NK-92 treated with Interleukin-12 subunit alpha and Interleukin-12 subunit beta, amount 100 ng/mL, for 24 hours (cell line): ENCODE results near the gene UIMC1.
"Not testable (repeated sequence)": the region's sequence is repeated elsewhere in the genome, so short reads cannot be mapped to it uniquely, and the experiment has no call there.

Source experiments
- DNase-seq: peaks from one replicate; lab custom pipeline; 2025; lab: John Stamatoyannopoulos, UW

UIMC1 gene

DNA sequence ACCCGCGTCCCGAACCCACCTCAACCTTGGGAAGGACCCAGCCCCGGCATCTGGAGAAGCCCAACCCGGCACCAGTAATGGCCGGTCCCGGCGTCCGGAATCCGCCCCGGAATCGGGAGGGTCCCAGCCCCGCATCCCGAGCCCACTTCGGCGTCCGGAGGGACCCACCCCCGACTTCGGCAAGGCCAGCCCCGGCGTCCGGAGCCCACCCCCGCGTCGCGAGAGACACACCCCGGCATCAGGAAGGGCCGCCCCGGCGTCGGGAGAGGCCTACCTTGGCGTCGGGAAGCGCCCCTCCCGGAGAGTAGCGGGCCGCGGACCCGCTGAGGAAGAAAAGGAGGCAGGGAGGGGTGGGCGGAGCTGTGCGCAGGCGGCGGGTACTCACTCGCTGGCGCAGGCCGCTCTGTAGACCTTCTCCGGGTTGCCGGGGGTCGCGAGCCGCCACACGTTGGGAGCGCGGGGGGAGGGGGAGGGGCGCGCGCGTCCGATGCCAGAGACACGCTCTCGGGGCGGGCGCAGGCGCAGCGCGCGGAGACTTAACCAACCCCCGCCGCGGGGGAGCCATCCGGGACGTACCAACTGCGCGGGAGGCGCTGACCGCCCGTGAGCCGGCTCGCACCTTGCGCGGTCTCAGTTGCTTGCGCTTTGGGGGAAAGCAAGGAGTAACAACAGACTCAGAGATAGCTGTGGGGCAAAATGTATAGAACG lies at the start of gene UIMC1:
Gene UIMC1 (minus strand): TSS at position 515 of the 708 bp plus-strand sequence. CDS start 24,164 bp downstream, outside the sequence.
- DNase-seq: peak; percentile 82

DNA sequence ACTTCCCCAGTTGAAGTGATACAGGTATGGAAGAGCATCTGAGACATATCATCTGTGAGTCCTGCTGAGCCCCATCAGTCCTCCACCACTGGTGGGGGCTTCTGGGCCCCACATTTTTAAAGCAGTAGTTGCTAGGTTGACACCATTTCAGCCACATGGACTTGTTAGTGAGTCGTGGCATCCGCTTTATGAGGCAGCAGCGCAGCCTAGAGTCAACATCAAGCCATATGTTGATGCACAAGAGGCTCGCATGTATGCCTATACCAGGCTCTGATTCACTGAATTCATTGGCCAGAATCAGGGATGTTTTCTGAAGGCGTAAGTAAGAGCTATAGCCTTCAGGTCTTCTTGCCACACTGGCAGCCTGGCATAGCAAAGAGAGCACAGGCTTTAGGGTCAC lies 42.7 kb upstream of the UIMC1 start:
- DNase-seq: no peak

DNA sequence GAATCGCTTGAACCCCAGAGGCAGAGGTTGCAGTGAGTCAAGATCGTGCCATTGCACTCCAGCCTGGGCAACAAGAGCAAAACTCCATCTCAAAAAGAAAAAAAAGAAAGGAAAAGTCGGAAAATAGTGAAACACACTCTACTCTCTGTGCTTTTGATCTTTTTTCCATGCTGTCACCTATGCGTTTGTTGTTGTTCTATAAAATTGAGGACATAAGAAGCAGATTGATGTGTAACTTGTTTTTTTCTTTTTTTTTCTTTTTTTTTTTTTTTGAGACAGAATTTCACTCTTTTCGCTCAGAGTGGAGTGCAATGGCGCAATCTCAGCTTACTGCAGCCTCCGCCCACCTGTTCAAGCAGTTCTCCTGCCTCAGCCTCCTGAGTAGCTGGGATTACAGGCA lies 42.0 kb upstream of the UIMC1 start:
- not testable (repeated sequence) for DNase-seq

DNA sequence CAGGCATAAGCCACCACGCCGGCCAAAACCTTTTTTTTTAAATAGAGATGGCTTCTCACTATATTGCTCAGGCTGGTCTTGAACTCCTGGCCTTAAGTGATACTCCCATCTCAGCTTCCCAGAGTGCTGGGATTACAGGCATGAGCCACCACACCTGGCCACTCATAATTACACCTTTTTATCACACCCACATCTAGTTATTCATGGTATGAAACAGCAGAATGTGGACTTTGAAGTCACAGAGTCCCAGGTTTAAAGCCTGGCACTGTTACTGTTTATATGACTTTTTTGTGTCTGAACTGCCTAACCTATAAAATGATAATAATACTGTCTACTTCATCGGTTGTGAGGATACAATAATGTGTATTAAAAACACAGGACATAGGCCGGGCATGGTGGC lies 39.1 kb upstream of the UIMC1 start:
- no peak for DNase-seq

DNA sequence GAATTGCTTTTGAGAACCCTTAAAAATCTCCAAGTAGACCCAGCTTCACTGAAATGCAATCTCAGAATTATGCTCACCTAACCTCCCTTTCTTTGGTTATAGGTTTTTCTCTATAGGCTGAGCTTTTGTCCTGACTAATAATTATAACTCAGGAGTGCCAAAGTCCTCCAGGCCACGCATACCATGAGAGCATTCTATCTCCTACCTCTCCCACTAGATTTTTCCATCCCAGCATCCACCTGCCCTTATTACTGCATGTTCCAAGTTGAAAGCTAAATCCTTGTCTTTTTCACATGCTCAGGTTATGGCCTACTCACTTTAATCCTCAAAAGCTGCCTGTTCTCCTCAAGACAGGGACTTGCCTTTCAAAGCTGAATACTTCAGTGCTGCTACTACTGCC lies 38.1 kb upstream of the UIMC1 start:
- DNase-seq: no peak

DNA sequence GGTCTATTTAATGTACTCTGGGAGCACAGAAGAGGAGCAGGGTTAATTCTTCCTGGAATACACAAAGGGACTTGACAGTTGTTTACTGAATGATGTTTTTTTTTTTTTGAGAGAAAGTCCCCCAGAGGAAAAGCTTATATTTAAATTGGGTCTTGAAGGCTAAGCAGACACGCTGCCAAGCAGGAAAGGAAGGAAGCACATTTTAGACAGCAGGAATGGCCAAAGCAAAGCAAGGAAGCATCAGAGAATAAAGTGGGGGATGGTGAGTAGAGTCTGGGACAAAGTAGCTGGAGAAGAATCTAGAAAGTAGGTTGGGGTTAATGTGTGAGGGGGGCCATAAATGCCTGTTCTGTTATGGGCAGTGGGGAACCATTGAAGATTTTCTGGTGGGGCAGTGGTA lies 37.4 kb upstream of the UIMC1 start:
- DNase-seq: no peak

DNA sequence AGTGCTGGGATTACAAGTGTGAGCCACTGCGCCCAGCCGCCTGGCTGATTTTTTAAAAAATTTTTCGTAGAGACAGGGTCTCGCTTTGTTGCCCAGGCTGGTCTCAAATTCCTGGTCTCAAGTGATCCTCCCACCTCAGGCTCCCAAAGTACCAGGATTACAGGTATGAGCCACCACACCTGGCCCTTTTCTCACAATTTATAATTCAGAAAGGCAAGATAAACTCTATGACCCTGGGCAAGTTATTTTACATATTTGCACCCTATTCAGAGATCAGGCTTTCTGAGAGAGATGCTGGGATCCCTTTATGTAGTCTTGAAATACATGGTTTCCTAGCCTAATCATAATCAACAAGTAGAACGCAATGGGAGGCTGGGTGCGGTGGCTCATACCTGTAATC lies 36.5 kb upstream of the UIMC1 start:
- DNase-seq: no peak

DNA sequence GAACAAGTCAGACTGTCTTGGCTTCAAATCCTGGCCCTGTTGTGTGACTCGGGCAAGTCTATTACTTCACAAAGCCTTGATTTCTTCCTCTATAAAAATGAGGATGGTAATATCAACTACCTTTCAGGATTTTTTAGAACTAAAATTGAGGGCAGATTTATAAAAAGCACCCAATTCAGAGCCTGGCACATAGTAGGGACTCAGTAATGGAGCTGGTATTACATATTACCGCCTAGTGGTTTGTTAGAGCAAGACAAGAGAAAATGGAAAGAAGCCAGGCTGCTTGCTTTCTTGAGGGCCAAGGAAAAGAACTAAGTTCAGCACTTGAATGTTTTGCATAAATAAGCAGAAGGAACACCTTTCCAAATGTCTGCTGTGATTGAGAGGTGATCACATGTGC lies 35.4 kb upstream of the UIMC1 start:
- no peak for DNase-seq

DNA sequence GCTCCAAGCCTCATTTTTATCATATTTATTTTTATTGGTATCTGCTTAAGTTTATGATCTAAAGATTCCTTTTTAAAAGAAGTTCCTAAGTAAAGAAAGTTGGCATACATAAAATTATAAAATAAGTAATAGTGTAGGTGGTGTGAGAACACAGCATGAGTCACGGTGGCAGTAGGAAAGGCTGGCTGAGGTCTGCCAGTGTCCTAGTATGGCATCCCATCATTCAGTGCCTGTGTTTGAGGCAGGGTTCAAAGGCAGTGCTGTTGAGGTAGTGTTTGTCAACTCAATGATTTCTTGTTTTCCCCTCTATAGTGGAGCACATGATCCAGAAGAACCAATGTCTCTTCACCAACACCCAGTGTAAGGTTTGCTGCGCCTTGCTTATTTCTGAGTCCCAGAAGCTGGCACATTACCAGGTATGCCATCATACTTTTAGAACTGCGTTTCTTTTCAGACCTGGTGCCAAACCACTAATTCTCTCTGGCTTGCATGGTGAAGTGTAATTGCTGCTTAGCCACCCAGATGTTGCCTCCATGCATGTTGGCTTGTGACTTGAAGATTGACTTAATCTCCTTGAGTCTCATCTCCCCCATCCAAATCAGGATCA lies 34.3 kb upstream of the UIMC1 start:
- no peak for DNase-seq

DNA sequence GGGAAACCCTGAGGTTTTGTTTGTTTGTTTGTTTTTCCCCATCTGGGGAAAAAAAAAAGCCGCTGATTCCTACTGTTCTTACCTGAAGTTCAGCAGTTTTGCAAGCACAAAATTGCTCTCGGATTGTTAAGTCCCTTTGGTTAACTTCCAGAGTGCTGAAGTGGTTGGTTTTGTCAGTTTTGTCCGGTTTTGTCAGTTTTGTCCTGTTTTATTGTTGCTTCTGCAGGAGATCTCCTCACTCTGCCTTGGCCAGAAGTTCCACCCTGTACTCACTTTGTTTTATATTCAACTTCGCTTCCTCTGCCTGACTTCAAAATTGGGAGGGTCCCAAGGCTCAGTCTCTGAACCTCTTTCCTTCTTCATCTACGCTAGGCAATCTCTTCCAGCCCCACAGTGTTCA lies 30.3 kb upstream of the UIMC1 start:
- DNase-seq: no peak

DNA sequence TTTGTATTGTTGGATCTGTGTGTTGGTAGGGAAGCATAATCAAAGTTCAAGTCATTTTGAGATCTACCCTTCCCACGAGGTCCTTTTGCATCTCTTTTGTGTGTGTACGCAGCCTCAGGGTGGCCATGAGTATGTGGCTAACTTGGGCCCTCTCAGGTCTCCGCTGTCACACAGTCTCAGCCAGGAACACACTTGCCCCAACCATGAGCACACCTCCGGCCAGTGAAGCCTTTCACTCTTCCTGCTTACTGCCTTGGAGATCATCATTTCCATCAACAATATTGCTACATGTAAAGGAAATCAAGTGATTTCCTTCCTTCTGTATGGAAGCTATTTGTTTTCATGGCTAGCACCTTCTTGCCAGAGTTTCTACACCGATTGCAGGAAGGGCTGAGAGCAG lies 29.9 kb upstream of the UIMC1 start:
- no peak for DNase-seq

DNA sequence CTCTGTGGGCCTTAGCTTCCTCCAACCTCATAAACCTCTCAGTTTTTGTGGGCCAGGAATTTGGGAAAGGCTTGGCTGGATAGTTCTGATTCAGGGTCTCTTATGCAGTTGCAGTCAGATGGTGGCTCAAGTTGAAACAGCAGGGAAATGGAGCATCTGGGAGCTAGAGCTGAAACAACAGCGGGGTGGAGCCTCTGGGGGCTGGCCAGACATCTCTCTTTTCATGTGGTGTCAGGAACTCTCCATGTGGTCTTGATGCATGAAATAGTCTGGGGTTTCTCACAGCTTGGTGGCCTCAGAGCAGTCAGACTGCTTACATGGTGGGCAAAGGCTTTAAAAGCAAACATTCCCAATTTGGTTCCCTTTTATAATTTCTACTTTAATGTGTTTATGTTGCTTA lies 29.4 kb upstream of the UIMC1 start:
- DNase-seq: no peak

DNA sequence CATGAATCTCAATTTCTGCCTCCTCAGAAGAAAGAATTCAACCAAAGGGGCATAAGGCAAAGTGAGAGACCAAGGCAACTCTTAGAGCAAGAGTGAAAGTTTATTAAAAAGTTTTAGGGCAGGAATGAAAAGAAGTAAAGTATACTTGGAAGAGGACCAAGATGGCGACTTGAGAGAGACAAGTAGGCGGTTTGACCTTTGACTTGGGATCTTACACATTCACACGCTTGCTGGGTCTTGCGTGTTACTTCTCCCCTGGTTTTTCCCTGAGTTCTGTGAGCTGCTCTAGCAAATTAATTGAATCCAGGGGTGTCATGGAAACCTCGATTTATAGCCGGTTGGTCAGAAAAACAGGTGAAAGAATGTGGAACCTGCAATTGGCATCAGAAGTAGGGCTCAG lies 22.9 kb upstream of the UIMC1 start:
- DNase-seq: no peak

DNA sequence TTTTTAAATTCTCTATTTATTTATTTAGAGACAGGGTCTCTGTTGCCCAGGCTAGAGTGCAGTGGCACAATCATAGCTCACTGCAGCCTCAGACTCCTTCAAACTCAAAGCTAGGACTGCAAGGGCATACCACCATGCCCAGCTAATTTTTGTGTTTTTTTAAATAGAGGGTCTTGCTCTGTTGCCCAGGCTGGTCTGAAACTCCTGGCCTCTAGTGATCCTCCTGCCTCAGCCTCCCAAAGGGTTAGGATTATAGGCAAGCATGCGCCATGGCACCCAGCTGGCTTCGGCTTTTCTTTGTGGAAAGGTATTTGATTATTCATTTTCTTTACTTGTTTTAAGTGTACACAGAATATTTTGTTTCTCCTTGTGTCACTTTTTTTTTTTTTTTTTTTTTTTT lies 21.1 kb upstream of the UIMC1 start:
- no peak for DNase-seq

DNA sequence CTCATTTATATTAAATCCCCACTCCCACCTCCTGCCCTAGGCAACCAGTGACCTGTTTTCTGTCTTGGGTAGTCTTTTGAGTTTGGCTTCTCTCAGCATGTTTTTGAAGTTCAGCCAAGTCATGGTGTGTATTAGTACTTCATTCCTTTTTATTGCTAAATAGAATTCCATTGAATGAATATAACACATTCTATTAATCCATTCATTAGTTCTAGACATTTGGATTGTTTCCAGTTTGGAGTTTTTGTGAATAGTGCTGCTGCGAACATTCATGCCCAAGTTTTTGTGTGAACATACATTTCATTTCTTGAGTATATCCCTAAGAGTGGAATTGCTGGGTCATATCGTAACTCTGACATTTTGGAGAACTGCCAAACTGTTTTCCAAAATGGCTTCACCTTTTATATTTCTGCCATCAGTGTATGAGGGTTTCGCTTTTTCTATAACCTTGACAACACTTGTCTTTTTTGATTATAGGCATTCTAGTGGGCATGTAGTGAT lies 18.6 kb upstream of the UIMC1 start:
- DNase-seq: no peak

DNA sequence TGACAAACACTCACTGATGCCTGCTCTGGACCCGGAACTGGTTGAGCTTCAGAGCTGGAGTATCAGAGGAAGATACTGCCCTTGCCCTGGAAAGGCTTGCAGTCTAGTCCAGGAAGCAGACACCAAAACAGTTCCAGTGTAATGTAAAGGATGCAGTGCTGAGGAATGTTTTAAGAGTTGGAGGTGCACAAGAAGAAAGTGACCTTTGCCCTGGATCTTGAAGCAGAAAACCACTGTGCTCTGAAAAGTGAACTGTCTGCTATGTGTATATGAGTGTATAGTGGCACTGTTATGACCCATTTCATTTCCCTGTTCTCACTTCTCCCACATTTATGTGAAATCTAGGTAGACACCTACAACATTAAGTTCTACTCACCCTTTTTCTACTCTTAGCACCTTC lies 18.0 kb upstream of the UIMC1 start:
- DNase-seq: no peak

DNA sequence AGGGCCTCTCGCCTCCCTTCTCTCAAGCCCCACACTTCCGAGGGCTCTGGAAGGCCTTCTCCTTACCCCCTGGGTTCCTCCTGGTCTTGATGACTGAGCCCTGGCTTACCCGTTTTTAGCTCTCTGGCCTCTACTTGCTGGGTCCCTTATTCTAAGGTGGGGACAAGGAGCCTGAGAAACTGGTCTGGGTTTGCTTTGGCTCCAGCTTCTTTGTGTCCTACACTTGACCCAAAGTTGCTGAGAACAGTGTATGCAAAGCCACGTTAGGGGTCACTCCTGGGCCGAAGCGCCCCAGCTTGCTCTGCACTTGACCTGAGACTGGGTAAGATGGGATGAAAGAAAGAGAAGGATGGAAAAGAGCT lies 16.7 kb upstream of the UIMC1 start:
- no peak for DNase-seq

DNA sequence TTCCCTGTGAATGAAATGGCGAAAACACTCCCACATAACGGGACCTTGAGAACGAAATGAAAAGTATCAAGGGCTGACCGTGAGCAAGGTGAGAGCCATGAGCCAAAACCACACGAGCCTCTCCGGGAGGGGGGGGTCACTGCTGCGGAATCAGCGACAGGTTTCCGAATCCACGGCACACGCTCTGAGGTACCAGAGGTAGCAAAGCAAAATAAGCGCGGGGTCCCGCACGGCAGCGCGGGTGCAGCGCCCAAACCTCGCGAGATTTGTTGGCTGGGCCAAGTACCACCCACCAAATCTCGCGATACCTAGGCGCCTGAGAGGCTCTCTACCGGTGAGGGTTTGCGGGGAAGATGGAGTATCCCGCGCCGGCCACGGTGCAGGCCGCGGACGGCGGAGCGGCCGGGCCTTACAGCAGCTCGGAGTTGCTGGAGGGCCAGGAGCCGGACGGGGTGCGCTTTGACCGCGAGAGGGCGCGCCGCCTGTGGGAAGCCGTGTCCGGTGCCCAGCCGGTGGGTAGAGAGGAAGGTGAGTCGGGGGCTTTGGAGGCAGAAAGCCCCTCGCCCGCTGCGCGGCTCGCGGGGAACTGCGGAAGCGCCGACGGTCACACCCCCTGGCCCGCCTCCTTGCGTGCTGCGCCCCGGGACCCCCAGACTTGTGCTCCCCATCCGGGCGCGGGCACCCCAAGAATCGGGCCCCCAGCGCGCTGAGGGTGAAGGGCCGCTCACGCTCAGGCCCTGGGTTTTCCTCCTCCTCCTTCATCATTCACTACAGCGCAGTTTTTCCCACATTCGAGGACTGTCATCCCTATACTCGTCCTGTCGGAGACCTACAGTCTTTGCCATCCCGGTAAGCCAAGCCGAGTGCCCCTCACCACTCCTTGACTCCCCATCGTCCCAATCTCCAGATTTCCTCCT lies 16.1 kb upstream of the UIMC1 start, which contains the start of gene ZNF346:
Gene ZNF346 (plus strand): TSS at position 311 of the 917 bp plus-strand sequence. CDS start 43 bp downstream, at position 354.
- peak; percentile 76 for DNase-seq

DNA sequence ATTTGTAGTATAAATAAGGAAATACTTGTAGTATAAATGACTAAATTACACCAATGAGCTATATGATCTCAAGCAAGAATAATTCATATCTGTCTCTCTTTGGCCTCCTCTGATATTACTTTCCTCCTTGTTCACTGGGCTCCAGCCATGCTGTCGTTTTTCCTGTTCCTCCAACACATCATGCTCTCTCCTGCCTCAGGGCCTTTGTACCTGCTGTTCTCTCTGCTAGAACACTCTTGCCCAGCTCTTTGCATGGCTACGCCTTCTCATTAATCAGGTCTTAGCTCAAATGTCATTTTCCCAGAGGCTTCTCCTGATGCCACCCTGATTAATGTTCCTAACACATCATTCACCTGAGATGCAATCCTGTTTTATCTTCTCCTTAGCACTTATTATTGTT lies 13.5 kb upstream of the UIMC1 start:
- DNase-seq: no peak

DNA sequence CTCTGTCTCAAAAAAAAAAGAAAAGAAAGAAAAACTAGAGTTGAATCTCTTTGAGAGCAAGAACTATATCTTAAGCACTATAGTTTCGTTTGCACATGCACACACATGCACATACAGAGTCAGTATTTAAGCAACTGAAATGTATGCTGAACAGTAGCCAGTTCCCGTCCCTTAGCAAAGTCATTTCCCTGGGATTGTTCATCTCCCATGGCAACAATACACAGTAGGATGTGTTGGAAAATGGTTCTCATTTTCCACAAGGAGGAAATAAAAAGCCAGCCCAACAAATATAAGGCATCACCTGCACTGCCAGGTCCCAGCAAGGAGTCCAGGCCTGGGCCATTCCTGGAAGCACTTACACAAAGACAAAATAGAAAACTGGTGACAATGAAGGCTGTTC lies 11.8 kb upstream of the UIMC1 start:
- no peak for DNase-seq

DNA sequence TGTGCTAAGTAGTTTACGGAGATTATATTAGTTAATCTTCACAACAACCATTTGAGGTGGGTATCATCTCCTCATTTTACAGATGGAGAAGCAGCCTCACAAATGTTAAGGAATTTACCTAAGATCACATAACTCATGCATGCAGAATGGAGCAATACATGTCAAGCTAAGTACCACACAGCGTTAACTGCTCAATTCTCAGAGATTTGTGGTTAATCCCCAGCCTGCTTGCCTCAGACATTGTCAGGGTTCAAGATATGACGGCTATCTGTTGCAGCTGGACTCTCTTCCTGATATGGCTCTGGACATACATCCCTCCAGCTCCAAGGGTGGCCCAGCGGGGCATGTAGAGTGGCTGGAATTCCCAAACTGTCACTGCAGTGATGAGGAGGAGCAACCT lies 8.6 kb upstream of the UIMC1 start:
- DNase-seq: no peak

DNA sequence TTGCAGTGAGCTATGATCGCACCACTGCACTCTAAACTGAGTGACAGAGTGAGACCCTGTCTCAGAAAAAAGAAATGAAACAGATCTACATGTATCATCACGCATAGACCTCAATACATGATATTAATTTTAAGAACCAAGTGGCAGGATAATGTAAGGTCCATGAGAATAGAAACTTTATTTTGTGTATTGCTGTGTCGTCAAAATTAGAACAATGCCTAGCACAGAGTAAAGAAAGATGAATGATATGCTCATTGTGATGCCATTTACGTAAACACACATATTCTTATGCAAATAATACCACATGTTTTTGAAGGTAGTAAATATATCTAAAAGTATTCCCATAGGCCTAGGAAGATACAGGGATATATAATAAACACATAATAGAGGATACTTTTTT lies 3.6 kb upstream of the UIMC1 start:
- no peak for DNase-seq

DNA sequence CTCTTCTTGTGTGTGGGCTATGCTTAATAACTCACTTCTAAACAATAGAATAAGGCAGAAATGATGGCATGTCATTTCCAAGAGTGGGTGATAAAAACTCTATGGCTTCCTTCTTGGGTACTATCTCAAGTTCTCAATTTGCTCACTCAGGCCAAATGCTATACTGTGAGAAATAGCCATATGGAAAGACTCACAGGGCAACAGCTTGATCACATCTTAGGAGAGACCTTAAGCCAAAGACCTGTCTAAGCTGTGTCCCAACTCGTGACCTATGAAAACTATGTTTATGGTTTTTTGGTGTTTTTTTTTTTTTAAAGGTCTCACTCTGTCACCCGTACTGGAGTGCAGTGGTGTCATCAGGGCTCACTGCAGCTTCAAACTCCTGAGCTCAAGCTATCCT lies 2.1 kb upstream of the UIMC1 start:
- DNase-seq: no peak
